GM18505 (cell line): ENCODE data around the gene SDK1.

ENCODE experiments used
- ATAC-seq: cut with Tn5 transposase; IDR thresholded peaks from one replicate; pipeline ENCODE4 v1.9.1; 2021; ENCODE audit not compliant: unreplicated experiment
- POLR2A ChIP-seq: IDR thresholded peaks from 4 replicates; pipeline ENCODE4 v1.6.1; 2011; ENCODE audit warnings: borderline replicate concordance; ENCODE audit not compliant: insufficient read depth, insufficient read length; ENCODE audit errors: extremely low read depth

SDK1 gene

DNA sequence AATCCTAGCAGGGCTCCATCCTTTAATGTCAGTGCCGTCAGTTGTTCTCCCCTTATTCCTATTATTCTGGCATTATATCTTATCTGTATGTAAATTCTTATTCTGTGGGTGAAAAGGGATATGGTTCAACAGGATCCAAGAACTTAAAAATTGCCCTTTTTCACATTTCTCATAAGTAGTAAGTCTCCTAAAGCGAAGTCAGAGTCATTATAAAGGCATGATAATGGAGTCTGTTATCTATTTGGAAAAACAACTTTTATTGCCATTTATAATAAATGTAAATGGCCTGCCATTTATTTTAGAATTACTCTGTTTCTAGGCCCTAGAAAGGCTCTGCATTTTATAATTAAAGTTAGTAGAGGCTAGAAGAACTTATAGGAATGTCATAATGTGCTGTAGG is 31.3 kb downstream of the SDK1 start:
- ATAC-seq, result no peak
- no peak for TF ChIP-seq POLR2A

GRCh38 chr7:3333861-3334260 is 32.8 kb downstream of the SDK1 start:
- TF ChIP-seq POLR2A, result no peak
- no peak for ATAC-seq

GRCh38 chr7:3336042-3336665 is 35.1 kb downstream of the SDK1 start:
- no peak for TF ChIP-seq POLR2A
- ATAC-seq, result no peak

DNA sequence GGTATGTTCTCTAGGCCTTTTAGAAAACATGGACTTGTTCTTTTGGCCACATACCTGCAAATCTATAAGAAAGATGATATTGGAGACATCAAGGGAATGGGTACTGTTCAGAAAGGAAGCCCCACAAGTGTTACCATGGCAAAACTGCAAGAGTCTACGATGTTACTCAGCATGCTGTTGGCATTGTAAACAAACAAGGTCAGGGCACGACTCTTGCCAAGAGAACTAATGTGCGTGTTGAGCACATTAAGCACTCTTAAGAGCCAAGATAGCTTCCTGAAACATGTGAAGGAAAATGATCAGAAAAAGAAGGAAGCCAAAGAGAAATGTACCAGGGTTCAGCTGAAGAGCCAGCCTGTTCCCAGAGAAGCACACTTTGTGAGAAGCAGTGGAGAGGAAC is 37.1 kb downstream of the SDK1 start:
- no peak for TF ChIP-seq POLR2A
- no peak for ATAC-seq

- no peak for ATAC-seq
- no peak for TF ChIP-seq POLR2A
Observed at GRCh38 chr7:3345699-3346481, 44.8 kb downstream of the SDK1 start.

DNA sequence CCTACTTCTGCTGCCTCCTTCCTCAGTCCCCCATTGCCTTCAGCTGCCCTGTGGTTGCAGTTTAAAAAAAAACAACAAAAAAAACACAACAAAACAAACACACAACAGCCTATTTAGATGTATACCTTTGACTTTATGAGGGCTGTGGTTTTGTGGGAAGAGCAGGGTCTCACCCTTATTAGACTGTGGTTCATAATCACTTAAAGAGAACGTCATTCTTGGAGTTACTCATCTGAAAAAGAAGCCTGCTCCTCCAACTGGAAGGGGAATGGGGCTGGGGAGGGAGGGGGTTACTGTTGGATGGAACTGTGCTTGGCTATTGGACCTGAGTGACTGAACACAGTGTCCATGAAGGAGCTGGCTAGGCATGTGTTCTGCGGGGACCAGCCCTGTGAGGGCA is 48.1 kb downstream of the SDK1 start:
- no peak for ATAC-seq

GRCh38 chr7:3356173-3356572 is 55.1 kb downstream of the SDK1 start:
- TF ChIP-seq POLR2A, result no peak
- ATAC-seq, result no peak

More for the DNA sequence above, 48.1 kb downstream of the SDK1 start:
- no peak for TF ChIP-seq POLR2A

GRCh38 chr7:3358991-3359390 is 57.9 kb downstream of the SDK1 start:
- no peak for TF ChIP-seq POLR2A
- ATAC-seq, result no peak

- no peak for ATAC-seq
- TF ChIP-seq POLR2A, result no peak
Observed at GRCh38 chr7:3367261-3367660, 66.2 kb downstream of the SDK1 start.

DNA sequence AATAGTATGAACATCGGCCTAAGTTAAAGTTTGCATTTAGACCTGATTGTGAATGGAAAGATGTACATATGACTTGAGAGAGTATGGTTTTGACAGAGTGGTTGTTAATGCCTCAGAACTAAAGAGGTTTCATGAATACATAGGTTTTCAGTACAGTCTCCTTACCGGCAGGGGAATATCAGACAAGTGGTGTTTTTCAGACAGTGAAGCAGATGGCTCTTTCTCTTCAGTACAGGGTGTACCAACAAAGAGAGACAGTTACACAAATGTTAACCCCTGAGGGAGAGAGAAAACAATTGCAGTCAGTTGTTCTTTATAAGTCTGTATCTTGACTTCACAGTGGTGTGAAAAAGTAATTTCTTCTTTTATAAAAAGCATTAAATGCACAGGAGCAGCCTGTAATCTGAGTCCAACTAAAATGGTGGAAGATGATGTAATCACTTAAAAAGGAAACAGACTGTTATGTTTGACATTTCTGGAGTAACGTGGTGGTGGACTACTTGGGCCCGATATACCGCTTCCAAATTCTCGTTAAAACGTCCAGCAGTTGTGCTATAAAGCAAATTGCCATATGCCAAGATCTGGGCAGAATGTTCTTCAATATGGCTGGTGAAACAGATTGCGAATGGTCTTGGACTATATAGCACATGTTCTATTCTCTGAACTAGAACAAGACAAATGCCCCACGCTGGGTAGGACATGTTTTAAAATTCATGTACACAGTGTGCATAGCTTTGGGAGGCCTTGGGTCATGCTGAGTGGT is 69.2 kb downstream of the SDK1 start:
- ATAC-seq, result no peak
- no peak for TF ChIP-seq POLR2A

DNA sequence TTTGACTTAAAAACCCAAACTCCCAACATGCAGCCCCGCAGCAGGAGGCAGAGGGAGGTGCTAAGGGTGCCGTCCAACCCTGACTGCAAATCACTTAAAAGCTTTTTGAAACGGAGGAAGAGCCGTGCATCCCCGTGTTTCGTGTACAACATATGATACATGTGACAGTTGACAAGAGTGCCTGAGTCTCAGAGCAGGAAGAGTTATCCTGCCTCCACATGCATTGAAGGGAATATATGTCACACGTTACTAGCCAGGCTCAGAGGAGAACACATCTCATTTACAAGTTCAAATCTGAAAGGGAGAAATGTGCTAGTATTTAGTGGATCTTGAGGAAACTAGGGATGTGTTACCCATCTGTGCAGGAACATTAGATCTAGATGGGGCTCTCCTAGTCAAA is 69.9 kb downstream of the SDK1 start:
- ATAC-seq, result no peak
- no peak for TF ChIP-seq POLR2A

DNA sequence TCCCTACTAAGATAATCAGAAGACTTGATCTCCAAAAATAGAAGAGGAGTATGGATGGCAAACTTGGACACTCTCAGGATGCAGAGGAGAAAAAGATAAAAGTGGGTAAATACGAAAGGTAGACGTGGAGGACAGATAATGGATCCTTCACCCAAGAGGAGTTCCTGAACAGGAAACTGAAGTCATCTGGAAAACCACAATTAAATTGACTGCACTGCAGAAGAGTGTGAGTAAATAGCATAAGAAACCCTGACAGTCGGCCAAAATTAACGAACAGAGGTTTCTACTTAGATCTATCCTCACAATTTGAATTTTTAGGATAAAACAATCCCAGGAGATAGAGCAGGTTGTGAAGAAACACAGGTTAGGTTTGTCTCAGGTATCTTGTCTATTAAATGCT is 70.5 kb downstream of the SDK1 start:
- ATAC-seq, result no peak
- no peak for TF ChIP-seq POLR2A

DNA sequence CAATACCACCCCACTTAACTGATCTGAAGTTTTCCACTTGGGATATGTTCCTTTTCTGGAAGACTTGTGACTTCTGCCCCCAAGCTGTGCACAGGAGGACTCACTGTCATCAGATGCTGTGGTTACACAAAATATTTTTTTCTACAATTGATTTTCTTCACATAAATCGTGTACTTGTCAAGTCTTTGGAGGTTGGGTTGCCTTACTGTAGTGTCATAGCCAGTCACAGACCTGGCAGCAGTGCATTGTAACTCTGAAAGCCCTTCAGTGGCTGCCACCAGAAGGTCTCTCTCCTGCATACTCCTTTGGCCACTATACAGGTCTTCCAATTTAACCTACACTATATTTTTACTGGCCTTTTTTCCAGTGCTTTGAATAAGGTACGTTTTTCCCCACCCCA is 73.2 kb downstream of the SDK1 start:
- no peak for ATAC-seq
- no peak for TF ChIP-seq POLR2A
